ENCODE measurements around the gene MOK.
"Not testable (repeated sequence)": the region's sequence is repeated elsewhere in the genome, so short reads cannot be mapped to it uniquely, and the experiment has no call there.

Gene MOK

DNA sequence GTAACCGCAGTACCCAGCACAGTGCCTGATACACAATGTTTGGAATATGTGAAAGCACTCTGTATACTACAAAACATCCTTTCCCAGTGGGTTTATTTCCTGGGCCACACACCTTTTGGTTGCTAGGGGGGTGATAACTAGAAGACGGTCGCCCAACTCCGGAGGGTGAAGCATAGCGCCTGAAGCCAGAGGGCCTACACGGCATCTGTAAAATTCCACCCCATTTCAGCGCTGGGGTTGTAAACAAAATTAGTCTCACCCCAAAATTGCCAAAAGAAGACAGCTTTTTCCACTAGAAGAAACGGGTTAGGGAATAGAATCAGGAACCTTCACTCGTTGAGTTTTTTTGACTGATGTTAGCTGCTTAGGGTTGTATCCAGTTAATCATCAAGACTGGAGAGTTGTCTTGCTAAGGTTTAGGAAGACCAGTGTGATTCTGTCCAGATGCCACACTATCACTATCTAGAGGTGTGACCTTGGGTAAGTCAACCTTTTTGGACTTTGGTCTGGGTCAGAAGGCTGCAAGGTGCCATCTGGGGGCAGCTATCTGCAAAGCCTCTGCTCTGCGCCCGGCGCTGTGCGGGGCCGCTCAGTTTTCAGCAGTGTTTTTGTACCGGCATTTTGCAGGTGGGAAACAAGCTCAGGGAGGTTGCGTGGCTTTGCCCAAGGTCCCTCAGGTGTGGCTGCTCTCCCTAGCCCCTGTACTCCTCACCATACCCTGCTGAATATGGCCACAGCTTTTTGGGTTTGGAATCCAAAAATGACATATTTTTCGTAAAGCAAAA, 15.9 kb upstream of the MOK start:
- no peak for DNase-seq

DNA sequence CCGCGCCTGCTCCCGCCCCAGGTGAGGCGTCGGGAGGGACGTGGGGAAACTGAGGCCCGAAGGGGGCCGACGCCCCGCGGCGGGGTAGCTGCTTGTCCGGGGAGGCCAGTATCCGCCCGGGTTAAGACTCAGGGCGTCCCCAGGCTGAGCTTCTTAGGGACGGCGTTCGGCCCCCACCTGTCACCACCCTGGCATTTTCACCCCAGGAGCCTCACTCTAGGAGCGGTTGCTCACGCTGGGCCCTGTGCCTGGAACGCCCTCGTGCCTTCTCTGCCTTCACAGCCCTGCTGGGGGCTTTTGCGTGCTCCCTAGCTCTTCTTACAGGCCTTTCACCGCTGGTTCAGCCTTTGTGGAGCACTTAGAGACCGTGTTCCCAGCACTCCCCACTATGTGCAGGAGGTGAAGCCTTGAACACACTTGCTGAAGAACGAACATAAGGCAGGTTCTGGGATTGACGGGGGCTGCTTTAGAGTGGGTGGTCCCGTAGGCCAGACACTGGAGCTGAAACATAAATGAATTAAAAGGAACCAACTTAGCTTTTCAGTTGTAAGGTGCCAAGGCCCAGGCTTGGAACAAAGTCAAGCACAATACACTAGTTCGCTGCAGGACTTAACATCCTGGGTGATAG, 15.2 kb upstream of the MOK start:
- peak; percentile 41 for DNase-seq

- peak; percentile 97 for DNase-seq
Observed at GRCh38 chr14:102319351-102320032, 14.5 kb upstream of the MOK start, which contains the start of gene ZNF839. Gene ZNF839 (plus strand): TSS chr14:102319746. CDS start chr14:102319766, 20 bp downstream.

DNA sequence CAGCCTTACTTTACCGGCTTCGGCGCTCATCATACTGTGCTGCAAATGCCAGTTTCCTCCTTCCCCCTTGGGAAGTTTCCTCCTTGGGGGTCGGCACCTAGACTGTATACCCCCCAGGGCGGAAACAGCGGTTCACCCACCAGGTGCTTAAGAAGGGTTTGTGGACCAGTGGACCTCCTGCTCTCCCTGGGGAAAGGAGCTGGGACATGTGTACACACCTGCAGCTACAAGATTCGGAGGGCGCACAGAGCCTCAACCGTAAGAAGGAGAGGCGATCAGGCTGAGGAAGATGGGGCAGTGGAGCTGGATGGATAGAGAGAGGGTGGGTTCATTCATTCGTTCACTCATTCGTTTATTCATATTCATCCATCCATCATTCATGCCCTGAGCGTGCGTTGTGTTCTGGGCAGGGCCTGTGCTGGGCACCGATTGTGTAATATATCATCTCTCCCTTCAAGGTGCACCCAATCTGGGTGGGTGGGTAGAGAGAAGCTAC, 13.9 kb upstream of the MOK start:
- DNase-seq = no peak

DNA sequence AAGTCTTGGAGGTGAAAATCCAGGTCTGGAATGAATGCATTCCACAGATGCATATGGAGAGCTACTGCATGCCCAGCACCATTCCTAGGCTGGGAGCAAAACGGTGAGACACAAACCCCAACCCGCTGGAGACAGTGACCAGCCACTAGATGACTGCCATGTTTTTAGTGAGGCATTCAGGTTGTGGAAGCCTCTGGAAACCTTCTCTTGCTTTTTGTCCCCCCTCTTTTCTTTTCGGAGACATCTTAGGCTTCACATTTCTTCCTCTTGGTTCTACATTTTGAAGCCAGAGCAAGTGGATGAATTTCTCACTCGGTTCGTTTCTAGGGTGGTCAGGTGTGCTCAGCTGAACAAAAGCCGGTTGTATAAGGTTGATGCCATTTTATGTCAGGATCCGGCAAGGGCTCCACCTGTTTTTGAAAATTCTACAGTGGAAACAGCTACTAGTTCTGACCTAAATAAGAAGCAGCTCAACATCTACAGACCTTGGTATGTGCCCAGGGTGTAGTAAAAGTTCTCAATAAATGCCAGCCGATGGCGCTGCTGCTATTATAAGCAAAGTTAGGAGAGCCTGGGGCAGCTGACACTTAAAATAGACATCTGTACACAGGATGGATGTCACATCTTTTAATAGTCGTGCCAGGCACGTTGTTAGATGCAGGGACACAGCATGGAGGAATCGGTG, 12.7 kb upstream of the MOK start:
- no peak for DNase-seq

DNA sequence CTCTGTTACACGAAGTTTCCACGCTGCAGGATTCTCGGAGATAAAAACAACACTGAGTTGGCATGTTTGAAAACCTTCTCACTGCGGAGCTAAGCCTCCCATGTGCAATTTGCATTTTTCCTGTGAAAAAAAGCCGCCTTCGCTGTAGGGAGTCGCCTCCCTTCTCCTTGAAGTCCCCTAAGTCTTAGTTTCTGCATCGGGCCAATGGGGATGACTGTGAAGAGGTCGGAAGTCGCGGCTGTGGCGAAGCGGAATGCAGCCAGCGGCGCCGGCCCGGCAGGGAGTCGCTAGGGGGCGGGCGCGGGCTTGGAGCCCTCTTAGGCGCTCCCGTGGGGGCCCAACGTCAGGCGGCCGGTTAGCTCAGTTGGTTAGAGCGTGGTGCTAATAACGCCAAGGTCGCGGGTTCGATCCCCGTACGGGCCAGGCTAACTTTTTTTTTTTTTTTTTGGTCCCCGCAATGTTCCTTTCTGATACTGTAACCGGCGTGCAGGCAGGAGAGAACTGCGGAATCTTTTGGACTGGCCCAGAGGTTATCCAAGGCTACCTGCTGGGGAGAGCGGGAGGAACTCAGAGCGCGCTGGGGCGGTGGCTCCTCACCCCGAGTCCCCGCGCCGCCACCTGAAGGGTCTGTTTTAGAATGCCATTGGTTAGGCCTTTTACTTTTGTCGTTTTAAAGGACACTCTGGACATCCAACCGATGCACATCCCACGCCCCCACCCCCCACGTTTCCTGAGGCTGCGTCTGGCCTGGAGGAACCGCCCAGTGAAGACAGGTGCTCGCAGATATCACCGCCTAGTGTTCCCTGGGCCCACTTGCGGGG, 12.0 kb upstream of the MOK start:
- peak; percentile 96 for DNase-seq

DNA sequence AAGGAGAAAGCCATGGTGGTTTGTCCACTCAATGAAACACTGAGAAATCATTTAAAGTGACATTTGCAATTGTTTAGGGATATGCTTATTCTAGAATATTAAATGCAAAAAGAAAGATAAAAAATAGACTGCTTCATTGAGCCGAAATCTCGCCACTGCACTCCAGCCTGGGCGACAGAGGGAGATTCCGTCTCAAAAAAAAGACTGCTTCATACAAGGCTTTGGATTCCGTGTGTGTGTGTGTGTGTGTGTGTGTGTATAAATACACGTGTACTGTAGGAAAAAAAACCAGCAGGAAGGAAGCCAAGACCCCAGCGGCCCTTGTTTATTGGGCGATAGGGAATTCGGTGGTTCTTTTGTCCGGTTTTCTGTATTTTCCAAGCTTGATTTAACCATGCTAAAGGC, 11.4 kb upstream of the MOK start:
- DNase-seq = peak; percentile 16

DNA sequence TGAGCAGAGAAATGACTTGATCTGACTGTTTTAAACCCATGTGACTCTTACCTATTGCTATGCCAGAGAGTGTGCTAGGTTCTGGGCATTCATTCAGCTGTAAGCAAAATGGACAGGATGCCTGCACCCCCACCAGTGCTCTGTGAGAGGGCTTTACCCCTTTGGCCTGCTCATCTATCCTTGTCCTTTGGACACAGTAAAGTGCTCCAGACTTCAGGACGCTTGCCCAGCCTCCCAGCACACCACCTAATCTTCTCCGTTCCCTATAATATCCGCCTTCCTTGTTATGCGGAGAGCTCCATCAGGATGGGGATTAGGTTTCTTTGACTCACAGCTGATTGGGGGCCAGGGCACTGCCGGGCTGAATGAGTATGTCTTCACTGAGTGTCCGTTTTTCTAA, 10.2 kb upstream of the MOK start:
- no peak for DNase-seq

- DNase-seq = peak; percentile 80
Observed at GRCh38 chr14:102314242-102315011, 9.5 kb upstream of the MOK start.

DNA sequence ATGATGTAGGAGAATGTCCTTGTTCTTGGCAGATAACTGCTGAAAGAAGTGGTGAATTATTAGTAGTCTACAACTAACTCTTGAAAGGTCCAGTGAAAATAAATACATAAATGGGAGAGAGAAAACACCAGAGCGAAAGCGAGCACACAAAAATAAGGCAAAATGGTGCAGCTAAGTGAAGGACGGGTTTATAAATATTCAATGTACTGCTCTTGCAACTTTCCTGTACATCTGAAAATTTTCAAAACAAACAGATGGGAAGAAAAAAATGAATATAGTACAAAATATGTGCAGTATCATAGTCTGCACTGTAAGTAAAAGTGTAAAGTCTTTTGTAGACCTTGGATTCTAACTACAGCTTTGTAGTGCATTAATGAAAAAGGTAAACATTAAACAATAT, 1.3 kb downstream of the MOK start:
- no peak for DNase-seq

DNA sequence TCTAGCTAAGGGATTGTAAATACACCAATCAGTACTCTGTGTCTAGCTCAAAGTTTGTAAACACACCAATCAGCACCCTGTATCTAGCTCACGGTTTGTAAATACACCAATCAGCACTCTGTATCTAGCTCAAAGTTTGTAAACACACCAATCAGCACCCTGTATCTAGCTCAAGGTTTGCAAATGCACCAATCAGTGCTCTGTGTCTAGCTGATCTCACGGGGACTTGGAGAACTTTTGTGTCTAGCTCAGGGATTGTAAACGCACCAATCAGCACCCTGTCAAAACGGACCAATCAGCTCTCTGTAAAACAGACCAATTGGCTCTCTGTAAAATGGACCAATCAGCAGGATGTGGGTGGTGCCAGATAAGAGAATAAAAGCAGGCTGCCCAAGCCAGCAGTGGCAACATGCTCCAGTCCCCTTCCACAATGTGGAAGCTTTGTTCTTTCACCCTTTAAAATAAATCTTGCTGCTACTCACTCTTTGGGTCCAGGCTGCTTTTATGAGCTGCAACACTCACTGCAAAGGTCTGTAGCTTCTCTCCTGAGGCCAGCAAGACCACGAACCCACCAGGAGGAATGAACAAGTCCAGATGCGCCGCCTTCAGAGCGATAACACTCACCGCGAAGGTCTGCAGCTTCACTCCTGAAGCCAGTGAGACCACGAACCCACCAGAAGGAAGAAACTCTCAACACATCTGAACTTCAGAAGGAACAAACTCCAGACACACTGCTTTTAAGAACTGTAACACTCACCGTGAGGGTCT, 6.5 kb downstream of the MOK start:
- not testable (repeated sequence) for DNase-seq

- no peak for DNase-seq
Observed at GRCh38 chr14:102297436-102298170, 7.4 kb downstream of the MOK start.

- no peak for DNase-seq
Observed at GRCh38 chr14:102295270-102295669, 9.7 kb downstream of the MOK start.

DNA sequence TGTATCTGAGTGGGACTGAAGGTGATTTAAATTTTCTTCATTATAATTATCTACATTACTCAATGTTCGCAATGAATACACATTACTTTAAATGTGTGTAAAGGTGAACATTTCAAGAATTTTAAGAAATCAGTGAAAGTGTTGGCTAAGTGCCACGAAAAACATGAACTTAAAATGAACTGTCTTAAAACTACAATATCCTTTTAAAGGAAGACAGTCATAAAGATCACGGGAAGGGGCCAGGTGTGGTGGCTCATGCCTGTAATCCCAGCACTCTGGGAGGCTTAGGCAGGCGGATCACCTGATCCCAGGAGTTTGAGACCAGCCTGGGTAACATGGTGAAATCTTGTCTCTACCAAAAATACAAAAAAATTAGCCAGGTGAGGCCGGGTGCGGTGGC, 11.2 kb downstream of the MOK start:
- DNase-seq = no peak

- no peak for DNase-seq
Observed at GRCh38 chr14:102292441-102292840, 12.5 kb downstream of the MOK start.

DNA sequence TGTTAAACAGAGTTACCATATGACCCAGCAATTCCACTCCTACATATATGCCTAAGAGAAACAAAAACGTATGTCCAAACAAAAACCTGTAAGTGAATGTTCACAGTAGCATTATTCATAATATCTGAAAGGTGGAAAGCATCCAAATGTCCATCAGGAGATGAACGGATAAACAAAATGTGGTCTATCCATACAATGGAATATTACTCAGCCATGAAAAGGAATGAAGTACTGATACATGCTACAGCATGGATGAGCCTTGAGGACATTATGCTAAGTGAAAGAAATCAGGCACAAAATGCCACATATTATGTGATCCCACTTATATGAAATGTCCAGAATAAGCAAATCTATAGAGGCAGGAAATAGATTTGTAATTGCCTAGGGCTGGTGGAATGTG, 16.8 kb downstream of the MOK start:
- DNase-seq = no peak

DNA sequence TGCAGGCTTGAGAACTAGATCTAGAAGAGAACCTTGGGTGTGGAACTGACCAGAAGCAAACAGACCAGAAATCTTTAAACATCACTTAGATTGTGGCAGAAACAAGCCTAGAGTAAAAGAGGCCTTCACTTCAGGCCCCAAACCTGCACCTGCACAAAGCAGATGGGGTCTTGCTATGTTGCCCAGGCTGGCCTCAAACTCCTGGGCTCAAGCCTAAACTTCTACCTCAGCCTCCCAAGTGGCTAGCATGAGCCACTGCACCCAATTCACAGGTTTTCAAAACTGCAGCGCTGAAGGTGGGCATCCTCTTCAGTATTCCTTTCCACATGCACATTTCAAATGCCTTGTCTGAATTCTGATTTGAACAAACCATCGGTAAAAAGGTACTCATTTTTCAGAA, 19.9 kb downstream of the MOK start:
- DNase-seq = no peak

GRCh38 chr14:102283631-102284129, 21.3 kb downstream of the MOK start:
- DNase-seq = no peak

DNA sequence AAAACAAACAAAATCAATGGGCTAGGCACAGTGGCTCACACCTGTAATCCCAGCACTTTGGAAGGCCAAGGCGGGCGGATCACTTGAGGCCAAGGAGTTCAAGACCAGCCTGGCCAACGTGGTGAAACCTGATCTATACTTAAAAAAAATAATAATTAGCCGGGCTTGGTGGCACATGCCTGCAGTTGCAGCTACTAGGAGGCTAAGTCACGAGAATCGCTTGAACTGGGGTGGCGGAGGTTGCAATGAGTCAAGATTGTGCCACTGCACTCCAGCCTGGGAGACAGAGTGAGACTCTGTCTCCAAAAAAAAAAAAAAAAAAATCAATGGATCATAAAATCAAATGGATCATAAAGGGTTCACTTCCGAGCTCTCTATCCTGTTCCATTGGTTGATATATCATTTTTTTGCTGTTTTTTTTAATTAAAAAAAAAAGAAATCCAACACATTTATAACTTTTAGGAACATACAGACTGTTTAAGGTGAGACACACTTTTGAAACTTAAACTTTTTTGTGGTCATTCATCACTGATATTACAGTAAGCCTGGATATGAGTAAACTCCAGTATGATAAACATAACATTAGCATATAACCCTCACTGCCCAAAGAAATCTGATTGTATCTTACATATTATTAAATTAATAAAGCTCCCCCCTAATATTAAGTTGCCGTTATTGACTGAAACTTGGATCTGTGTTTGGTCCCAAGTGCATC, 22.1 kb downstream of the MOK start:
- DNase-seq = no peak
